HEK293T (cell line): ENCODE data around the gene POP4.

Experiments used
- CTCF ChIA-PET: fragments of 350-600 bp; formaldehyde crosslinking; extraction: SDS; loops from one replicate; lab custom pipeline; 2021; ENCODE audit warnings: antibody characterized with exemption, inconsistent platforms; lab: Yijun Ruan, JAX
- POLR2A ChIA-PET: fragments of 350-600 bp; formaldehyde crosslinking; extraction: SDS; loops from one replicate; lab custom pipeline; 2020; ENCODE audit warnings: antibody characterized with exemption, inconsistent platforms; lab: Yijun Ruan, JAX
- DNase-seq: peaks from one replicate; pipeline ENCODE4 v3.0.0; 2012; ENCODE audit warnings: mixed read lengths; ENCODE audit errors: extremely low spot score
- ARNT ChIP-seq: fragments of 450-650 bp; IDR thresholded peaks from 2 replicates; pipeline ENCODE4 v1.6.1; 2017; ENCODE audit warnings: mild to moderate bottlenecking
- BHLHE40 ChIP-seq: fragments of 450-650 bp; IDR thresholded peaks from 2 replicates; pipeline ENCODE4 v1.6.1; 2016; ENCODE audit warnings: mild to moderate bottlenecking, moderate library complexity, borderline replicate concordance
- CTBP1 ChIP-seq: fragments of 450-650 bp; IDR thresholded peaks from 2 replicates; pipeline ENCODE4 v1.6.1; 2016; ENCODE audit warnings: borderline replicate concordance
- ELF4 ChIP-seq: fragments of 450-650 bp; IDR thresholded peaks from 2 replicates; pipeline ENCODE4 v1.6.1; 2017; ENCODE audit warnings: antibody characterized with exemption
- FOXA1 ChIP-seq: fragments of 450-650 bp; IDR thresholded peaks from 2 replicates; pipeline ENCODE4 v1.6.1; 2016; ENCODE audit warnings: mild to moderate bottlenecking
- FOXK2 ChIP-seq: fragments of 450-650 bp; IDR thresholded peaks from 2 replicates; pipeline ENCODE4 v1.6.1; 2016; ENCODE audit warnings: mild to moderate bottlenecking
- FOXM1 ChIP-seq: fragments of 450-650 bp; IDR thresholded peaks from 2 replicates; pipeline ENCODE4 v1.6.1; 2017; ENCODE audit warnings: mild to moderate bottlenecking, borderline replicate concordance
- HDGF ChIP-seq: fragments of 450-650 bp; IDR thresholded peaks from 2 replicates; pipeline ENCODE4 v1.6.1; 2017; ENCODE audit warnings: antibody characterized with exemption, borderline replicate concordance
- L3MBTL2 ChIP-seq: fragments of 450-650 bp; conservative IDR thresholded peaks from 2 replicates; pipeline ENCODE4 v1.6.1; 2016; ENCODE audit warnings: mild to moderate bottlenecking
- LEF1 ChIP-seq: fragments of 450-650 bp; IDR thresholded peaks from 2 replicates; pipeline ENCODE4 v1.6.1; 2017; ENCODE audit warnings: mild to moderate bottlenecking, borderline replicate concordance
- NFRKB ChIP-seq: fragments of 450-650 bp; IDR thresholded peaks from 2 replicates; pipeline ENCODE4 v1.6.1; 2016; ENCODE audit warnings: mild to moderate bottlenecking, moderate library complexity
- SP1 ChIP-seq: fragments of 450-650 bp; IDR thresholded peaks from 2 replicates; pipeline ENCODE4 v1.6.1; 2017
- SUZ12 ChIP-seq: fragments of 450-650 bp; IDR thresholded peaks from 2 replicates; pipeline ENCODE4 v1.6.1; 2016; ENCODE audit warnings: mild to moderate bottlenecking
- TARDBP ChIP-seq: fragments of 450-650 bp; IDR thresholded peaks from 2 replicates; pipeline ENCODE4 v1.6.1; 2016
- ZNF384 ChIP-seq: fragments of 450-650 bp; IDR thresholded peaks from 2 replicates; pipeline ENCODE4 v1.6.1; 2016
- TF ChIP-seq, protein P1 (sequence below): fragments of 450-650 bp; IDR thresholded peaks from 2 replicates; pipeline ENCODE4 v1.6.1; 2016

The POP4 gene

GRCh38 chr19:29660835-29661234, 54.8 kb downstream of the POP4 start:
- ChIA-PET POLR2A (interaction anchor here (0.8 kb wide), 1 partner anchor 54 kb away, joined by 3 read pairs; the partner anchor contains the start of gene POP4), CTCF (no interaction called here)
- no peak for TF ChIP-seq BHLHE40
- TF ChIP-seq ARNT: no peak
- no peak for TF ChIP-seq NFRKB
- TF ChIP-seq FOXK2: no peak
- no peak for TF ChIP-seq CTBP1
- no peak for DNase-seq

DNA sequence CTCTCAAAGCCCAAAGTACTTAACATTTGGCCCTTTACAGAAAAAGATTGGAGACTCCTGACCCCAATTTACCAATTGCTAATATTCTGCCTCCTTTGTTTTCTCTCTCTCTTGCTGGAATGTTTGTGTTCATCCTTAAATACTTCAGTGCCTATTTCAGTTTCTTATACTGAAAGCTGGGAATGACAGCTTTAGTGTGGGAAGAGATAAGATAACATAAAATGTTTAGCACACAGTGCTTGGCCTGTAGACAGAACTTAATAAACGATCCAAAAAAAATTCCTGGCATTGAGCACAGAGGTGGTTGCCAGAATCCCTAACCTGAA, 56.2 kb downstream of the POP4 start:
- no peak for DNase-seq
- CTCF ChIA-PET: interaction anchor here (0.8 to 1.1 kb wide), 2 partner anchors 54 to 98 kb away, joined by 3 to 4 read pairs; no protein-coding TSS in a partner anchor
- TF ChIP-seq ELF4: no peak
- TF ChIP-seq, protein P1, sequence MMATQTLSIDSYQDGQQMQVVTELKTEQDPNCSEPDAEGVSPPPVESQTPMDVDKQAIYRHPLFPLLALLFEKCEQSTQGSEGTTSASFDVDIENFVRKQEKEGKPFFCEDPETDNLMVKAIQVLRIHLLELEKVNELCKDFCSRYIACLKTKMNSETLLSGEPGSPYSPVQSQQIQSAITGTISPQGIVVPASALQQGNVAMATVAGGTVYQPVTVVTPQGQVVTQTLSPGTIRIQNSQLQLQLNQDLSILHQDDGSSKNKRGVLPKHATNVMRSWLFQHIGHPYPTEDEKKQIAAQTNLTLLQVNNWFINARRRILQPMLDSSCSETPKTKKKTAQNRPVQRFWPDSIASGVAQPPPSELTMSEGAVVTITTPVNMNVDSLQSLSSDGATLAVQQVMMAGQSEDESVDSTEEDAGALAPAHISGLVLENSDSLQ: no peak
- TF ChIP-seq FOXA1: no peak
- no peak for TF ChIP-seq BHLHE40
- TF ChIP-seq ZNF384: no peak
- TF ChIP-seq SP1: no peak
- TF ChIP-seq TARDBP: no peak
- TF ChIP-seq HDGF: no peak
- no peak for TF ChIP-seq ARNT
- TF ChIP-seq NFRKB: no peak
- TF ChIP-seq SUZ12: no peak
- TF ChIP-seq FOXK2: no peak
- no peak for TF ChIP-seq L3MBTL2
- TF ChIP-seq FOXM1: no peak
- no peak for TF ChIP-seq CTBP1
- TF ChIP-seq LEF1: no peak
- POLR2A ChIA-PET: interaction anchor here (1.7 to 2.2 kb wide), 2 partner anchors 53 to 56 kb away, joined by 5 to 11 read pairs; partner anchors contain the start of genes C19orf12 and POP4

GRCh38 chr19:29662604-29663404, 56.7 kb downstream of the POP4 start:
- ChIA-PET CTCF (interaction anchor here (0.8 kb wide), 1 partner anchor 54 kb away, joined by 3 read pairs; no protein-coding TSS in a partner anchor), POLR2A (interaction anchor here (1.7 to 2.2 kb wide), 2 partner anchors 52 to 57 kb away, joined by 5 to 11 read pairs; partner anchors contain the start of genes C19orf12 and POP4)
- TF ChIP-seq ZNF384 (no peak), FOXM1 (no peak), FOXA1 (no peak), NFRKB (no peak)
- DNase-seq: no peak

DNA sequence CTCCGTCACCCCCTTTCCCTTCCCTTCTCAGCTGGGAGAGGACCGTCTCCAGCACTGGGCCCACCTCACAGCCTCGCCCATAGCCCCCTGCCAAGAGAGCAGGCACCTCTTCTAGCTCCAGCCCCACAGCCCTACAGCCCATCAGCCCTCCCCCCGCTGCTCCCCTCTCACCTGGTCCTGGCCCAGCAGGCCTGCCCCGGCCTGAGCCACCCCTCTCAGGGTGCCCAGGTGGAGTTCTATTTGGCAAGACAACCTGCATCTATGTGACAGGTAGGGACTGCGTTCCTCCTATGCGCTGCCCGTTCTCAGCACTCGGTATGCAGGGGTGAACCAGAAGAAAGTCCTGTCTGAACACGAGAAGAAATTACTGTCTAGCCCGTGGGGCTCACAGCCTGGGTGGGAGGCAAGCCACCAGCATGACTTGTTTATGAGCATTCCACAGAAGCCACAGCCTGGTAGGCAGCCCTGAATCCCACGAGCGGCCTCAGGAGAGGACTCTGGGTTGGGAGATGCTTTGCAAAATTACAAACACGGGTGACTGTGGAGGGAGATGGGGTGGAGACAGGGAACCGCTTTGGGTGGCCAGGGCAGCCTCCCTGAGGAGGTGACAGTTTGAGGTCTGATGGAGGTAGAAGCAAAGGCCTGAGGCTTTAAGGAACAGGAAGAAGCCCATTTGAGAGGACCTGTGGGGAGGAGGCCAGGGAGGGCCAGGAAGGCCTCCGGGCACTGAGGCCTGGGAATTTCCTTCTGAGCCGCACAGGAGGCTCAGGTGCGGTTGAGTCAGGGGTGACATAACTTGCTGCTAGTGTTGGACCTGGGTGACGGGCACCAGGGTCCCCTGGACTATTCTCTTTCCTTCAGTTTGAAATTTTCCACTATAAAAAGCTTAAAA, 58.0 kb downstream of the POP4 start:
- no peak for DNase-seq
- CTCF ChIA-PET: no interaction called here
- TF ChIP-seq FOXA1: no peak
- no peak for TF ChIP-seq TARDBP
- TF ChIP-seq NFRKB: no peak
- TF ChIP-seq HDGF: no peak
- no peak for TF ChIP-seq FOXK2
- no peak for TF ChIP-seq SP1
- no peak for TF ChIP-seq FOXM1
- no peak for TF ChIP-seq BHLHE40
- TF ChIP-seq ELF4: no peak
- TF ChIP-seq L3MBTL2: no peak
- POLR2A ChIA-PET: interaction anchor here (2.2 kb wide), 1 partner anchor 58 kb away, joined by 11 read pairs; the partner anchor contains the start of gene POP4

- ChIA-PET CTCF (no interaction called here), POLR2A (interaction anchor here (0.9 to 2.5 kb wide), 4 partner anchors 12 to 59 kb away, joined by 4 to 17 read pairs (median 5); partner anchors contain the start of genes C19orf12 and POP4)
- DNase-seq: no peak
- TF ChIP-seq LEF1: no peak
- TF ChIP-seq L3MBTL2: no peak
- TF ChIP-seq BHLHE40: no peak
- TF ChIP-seq FOXK2: no peak
- no peak for TF ChIP-seq ELF4
- TF ChIP-seq CTBP1: no peak
Measured at GRCh38 chr19:29664753-29665214, 58.7 kb downstream of the POP4 start.

DNA sequence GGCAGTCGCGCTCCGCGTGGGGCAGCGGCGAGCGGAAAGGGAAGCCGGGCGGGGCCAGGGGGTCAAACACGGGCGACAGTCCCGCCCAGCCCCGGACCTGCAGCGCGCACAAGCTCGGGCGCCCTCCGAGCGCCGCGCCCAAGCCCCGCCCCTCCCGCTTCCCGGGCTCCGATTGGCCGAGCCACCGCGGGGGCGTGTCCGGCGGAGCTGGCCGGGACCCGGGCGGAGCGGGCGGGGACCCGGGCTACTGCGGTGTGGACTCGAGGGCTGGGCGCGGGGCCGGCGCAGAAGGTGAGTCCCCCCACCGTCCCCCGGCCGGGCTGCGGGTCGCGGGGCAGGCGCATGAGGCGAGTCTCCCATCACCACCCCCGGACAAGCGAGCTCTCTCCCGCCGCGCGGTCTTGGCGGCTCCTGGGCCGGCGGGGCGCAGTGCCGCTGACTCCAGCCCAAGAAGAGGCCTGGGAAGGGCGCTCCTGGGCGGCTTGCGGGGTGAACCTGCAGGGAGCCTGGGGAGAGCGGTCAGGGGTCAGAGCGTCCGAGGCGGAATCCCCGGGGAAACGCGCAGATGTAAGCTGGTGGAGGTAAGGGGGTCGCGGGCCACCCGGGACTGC, 59.2 kb downstream of the POP4 start, which contains the start of gene PLEKHF1:
TSS of gene PLEKHF1 (plus strand) at position 247 of the 611 bp plus-strand sequence. CDS start 8,379 bp downstream, outside the sequence.
- DNase-seq: peak; percentile 91
- POLR2A ChIA-PET: interaction anchor here (0.9 to 2.5 kb wide), 6 partner anchors 12 to 180 kb away, joined by 3 to 17 read pairs (median 4); partner anchors contain the start of genes C19orf12 and POP4
- TF ChIP-seq FOXK2 (no peak), SUZ12 (no peak), NFRKB (no peak), FOXA1 (no peak), BHLHE40 (no peak), LEF1 (no peak), HDGF (no peak), SP1 (no peak), ARNT (no peak), L3MBTL2 (no peak)
- CTCF ChIA-PET: no interaction called here
